CD14-positive monocyte (primary cell): ENCODE results near the gene ERICH3. TPM values are rescaled to one million over a fixed set of nuclear protein-coding genes. Genes with fewer than 3 reads are reported as not detected.

Experiments
- DNase-seq, 3 donors: peaks; one replicate each; pipeline ENCODE4 v3.0.0-alpha.2; 2011 to 2022
- H2AFZ ChIP-seq: 2 replicates; pipeline ENCODE4 v1.6.0; 2012; ENCODE audit warnings: mild to moderate bottlenecking, low read depth, low read length, inconsistent platforms; ENCODE audit not compliant: insufficient read depth, poor library complexity, severe bottlenecking
- H3K27ac ChIP-seq, 2 donors: 1 replicate in 1 of 2; 2 replicates in 1 of 2; pipeline ENCODE4 v1.5.1; 2012 to 2013; ENCODE audit warnings: low read length in 2 of 2, control low read depth in 1 of 2, inconsistent platforms in 1 of 2, low read depth in 1 of 2, mild to moderate bottlenecking in 1 of 2
- H3K27me3 ChIP-seq, 2 donors: one replicate each; pipeline versions ENCODE4 v1.6.0 to v1.6.1; 2011 to 2013; ENCODE audit warnings: low read length in 2 of 2; ENCODE audit not compliant: control insufficient read depth in 2 of 2, insufficient read depth in 2 of 2
- H3K36me3 ChIP-seq, 2 donors: replicated peaks in 1 of 2; 1 replicate in 1 of 2; 2 replicates in 1 of 2; pipeline versions ENCODE4 v1.5.1 to v1.6.1; 2012 to 2013; ENCODE audit warnings: low read length in 2 of 2, control low read depth in 1 of 2, inconsistent platforms in 1 of 2, mild to moderate bottlenecking in 1 of 2; ENCODE audit not compliant: insufficient read depth in 2 of 2, control insufficient read depth in 1 of 2
- H3K4me1 ChIP-seq, 2 donors: 1 replicate in 1 of 2; 2 replicates in 1 of 2; pipeline versions ENCODE4 v1.5.1 to v1.6.1; 2012 to 2013; ENCODE audit warnings: low read length in 2 of 2, control low read depth in 1 of 2, inconsistent platforms in 1 of 2, mild to moderate bottlenecking in 1 of 2, moderate library complexity in 1 of 2; ENCODE audit not compliant: insufficient read depth in 2 of 2, control insufficient read depth in 1 of 2
- H3K4me2 ChIP-seq: replicated peaks from 2 replicates; pipeline ENCODE3; 2012; ENCODE audit warnings: low read length, moderate library complexity, mild to moderate bottlenecking; ENCODE audit not compliant: poor library complexity, severe bottlenecking; ENCODE audit errors: extremely low read depth
- H3K4me3 ChIP-seq, 3 experiments: fragments of 200-600 bp in 1 of 3; sonication (generic) in 1 of 3; replicated peaks in 1 of 3; 1 replicate in 2 of 3; 2 replicates in 1 of 3; pipeline ENCODE4 v1.5.1; 2011 to 2013; ENCODE audit warnings: low read length in 3 of 3, mild to moderate bottlenecking in 3 of 3, control low read depth in 2 of 3, low read depth in 2 of 3, inconsistent platforms in 1 of 3, moderate library complexity in 1 of 3
- H3K79me2 ChIP-seq: 2 replicates; pipeline ENCODE4 v1.6.0; 2012; ENCODE audit warnings: mild to moderate bottlenecking, control low read depth, inconsistent platforms, low read length, moderate library complexity; ENCODE audit not compliant: insufficient read depth
- H3K9ac ChIP-seq: 2 replicates; pipeline ENCODE4 v1.6.0; 2017; ENCODE audit warnings: low read length, mild to moderate bottlenecking; ENCODE audit not compliant: insufficient read depth, poor library complexity, severe bottlenecking
- H3K9me3 ChIP-seq, 2 donors: replicated peaks in 1 of 2; 1 replicate in 1 of 2; 2 replicates in 1 of 2; pipeline versions ENCODE4 v1.5.1 to v1.6.1; 2012 to 2013; ENCODE audit warnings: low read length in 2 of 2, control low read depth in 1 of 2; ENCODE audit not compliant: control insufficient read depth in 1 of 2, insufficient read depth in 1 of 2
- H4K20me1 ChIP-seq: 2 replicates; pipeline ENCODE4 v1.6.0; 2012; ENCODE audit warnings: mild to moderate bottlenecking, low read length, control low read depth, moderate library complexity; ENCODE audit not compliant: insufficient read depth
- H3K27ac Mint-ChIP-seq, 7 donors: one replicate each; pipeline ENCODE4 v1.8.0; 2020; ENCODE audit warnings: mild to moderate bottlenecking in 7 of 7, mixed read lengths in 7 of 7, moderate library complexity in 6 of 7, inconsistent platforms in 2 of 7
- H3K27me3 Mint-ChIP-seq, 3 donors: one replicate each; pipeline ENCODE4 v1.8.0; 2021 to 2022; ENCODE audit warnings: low read depth in 3 of 3, mild to moderate bottlenecking in 3 of 3, mixed read lengths in 3 of 3, moderate library complexity in 3 of 3, inconsistent platforms in 1 of 3
- H3K36me3 Mint-ChIP-seq, 2 donors: one replicate each; pipeline ENCODE4 v1.8.0; 2020; ENCODE audit warnings: mixed read lengths in 2 of 2, inconsistent platforms in 1 of 2, mild to moderate bottlenecking in 1 of 2
- H3K4me1 Mint-ChIP-seq: one replicate; pipeline ENCODE4 v1.8.0; 2020; ENCODE audit warnings: mild to moderate bottlenecking, mixed read lengths
- H3K4me3 Mint-ChIP-seq, 2 donors: one replicate each; pipeline ENCODE4 v1.8.0; 2020; ENCODE audit warnings: mild to moderate bottlenecking in 2 of 2, mixed read lengths in 2 of 2, moderate library complexity in 1 of 2
- H3K9me3 Mint-ChIP-seq, 7 donors: one replicate each; pipeline ENCODE4 v1.8.0; 2020 to 2022; ENCODE audit warnings: mixed read lengths in 7 of 7, mild to moderate bottlenecking in 6 of 7, moderate library complexity in 6 of 7, inconsistent platforms in 2 of 7
- WGBS: methylation state at CpG from one replicate; pipeline ENCODE4 v1.1.5; 2013; ENCODE audit warnings: missing lambda C conversion rate; ENCODE audit not compliant: insufficient coverage; 5-methylcytosine and 5-hydroxymethylcytosine counted together
- intact Hi-C, 2 donors: fragments of 100-400 bp; cut with micrococcal nuclease; formaldehyde crosslinking; loops; one replicate each; pipeline versions ENCODE4 v1.15.0 to v1.15.1; 2023
- polyA plus RNA-seq, 3 donors: library from polyadenylated mRNA; depleted of rRNA in 1 of 3; unstranded in 2 of 3; stranded (reverse) in 1 of 3; fragments of 300-500 nt in 2 of 3; fragments of >200 nt in 1 of 3; fragmentation: Illumina TruSeq in 2 of 3; gene quantifications; 1 replicate in 2 of 3; 2 replicates in 1 of 3; pipeline ENCODE4 v1.2.3, GENCODE V29; 2012 to 2021
- TF ChIP-seq, protein P1 (sequence below): fragments of 200-600 bp; IDR thresholded peaks from one replicate; pipeline ENCODE4 v1.8.0; 2022; ENCODE audit warnings: antibody characterized with exemption, mild to moderate bottlenecking

Gene ERICH3
- polyA plus RNA-seq, 3 donors, result not detected

DNA sequence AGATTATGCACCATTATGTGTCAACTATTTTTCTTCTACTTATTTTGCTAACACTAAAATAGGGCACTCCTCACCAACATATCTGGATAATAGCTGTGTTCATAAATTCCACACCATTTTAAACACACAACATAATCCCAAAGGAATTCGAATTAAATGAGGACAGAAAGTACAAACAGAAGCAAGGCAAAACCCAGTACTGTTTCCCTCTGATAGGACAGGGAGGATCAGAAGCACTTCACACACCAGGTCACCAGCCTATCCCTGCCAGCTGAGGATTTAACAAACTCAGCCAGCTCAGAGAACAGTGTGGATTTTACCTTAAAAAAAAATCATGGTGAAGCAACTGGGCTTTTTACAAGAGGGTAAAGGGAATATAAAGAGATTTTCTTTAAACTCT lies 39.3 kb upstream of the ERICH3 start:
- Histone ChIP-seq H3K36me3 (no peaks in the 10 kb centered on the region), H3K79me2 (no peaks in the 10 kb centered on the region), H3K27ac (no peak overlapping the region), H3K27me3 (no peaks in the 10 kb centered on the region), H3K9ac (no peak overlapping the region), H3K4me2 (no peak overlapping the region), H3K4me1 (no peaks in the 10 kb centered on the region), H3K9me3 (no peaks in the 10 kb centered on the region), H4K20me1 (no peaks in the 10 kb centered on the region), H3K4me3 (no peak overlapping the region), H2AFZ (no peak overlapping the region)
- WGBS, result no CpG with 5 or more reads among the region's 1 CpG
- Mint-ChIP-seq H3K36me3 (peaks cover 12 to 13% of the 10 kb centered on the region in 2 donors), H3K4me1 (no peaks in the 10 kb centered on the region), H3K27me3 (peaks cover 0 to 1% (median 0%) of the 10 kb centered on the region in 3 donors), H3K27ac (no peak overlapping the region), H3K4me3 (no peak overlapping the region), H3K9me3 (peaks cover 0 to 2% (median 0%) of the 10 kb centered on the region in 7 donors)
- intact Hi-C loops, result no loop called here
- TF ChIP-seq, protein P1, sequence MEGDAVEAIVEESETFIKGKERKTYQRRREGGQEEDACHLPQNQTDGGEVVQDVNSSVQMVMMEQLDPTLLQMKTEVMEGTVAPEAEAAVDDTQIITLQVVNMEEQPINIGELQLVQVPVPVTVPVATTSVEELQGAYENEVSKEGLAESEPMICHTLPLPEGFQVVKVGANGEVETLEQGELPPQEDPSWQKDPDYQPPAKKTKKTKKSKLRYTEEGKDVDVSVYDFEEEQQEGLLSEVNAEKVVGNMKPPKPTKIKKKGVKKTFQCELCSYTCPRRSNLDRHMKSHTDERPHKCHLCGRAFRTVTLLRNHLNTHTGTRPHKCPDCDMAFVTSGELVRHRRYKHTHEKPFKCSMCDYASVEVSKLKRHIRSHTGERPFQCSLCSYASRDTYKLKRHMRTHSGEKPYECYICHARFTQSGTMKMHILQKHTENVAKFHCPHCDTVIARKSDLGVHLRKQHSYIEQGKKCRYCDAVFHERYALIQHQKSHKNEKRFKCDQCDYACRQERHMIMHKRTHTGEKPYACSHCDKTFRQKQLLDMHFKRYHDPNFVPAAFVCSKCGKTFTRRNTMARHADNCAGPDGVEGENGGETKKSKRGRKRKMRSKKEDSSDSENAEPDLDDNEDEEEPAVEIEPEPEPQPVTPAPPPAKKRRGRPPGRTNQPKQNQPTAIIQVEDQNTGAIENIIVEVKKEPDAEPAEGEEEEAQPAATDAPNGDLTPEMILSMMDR, result no peak
- DNase-seq, result no peak

DNA sequence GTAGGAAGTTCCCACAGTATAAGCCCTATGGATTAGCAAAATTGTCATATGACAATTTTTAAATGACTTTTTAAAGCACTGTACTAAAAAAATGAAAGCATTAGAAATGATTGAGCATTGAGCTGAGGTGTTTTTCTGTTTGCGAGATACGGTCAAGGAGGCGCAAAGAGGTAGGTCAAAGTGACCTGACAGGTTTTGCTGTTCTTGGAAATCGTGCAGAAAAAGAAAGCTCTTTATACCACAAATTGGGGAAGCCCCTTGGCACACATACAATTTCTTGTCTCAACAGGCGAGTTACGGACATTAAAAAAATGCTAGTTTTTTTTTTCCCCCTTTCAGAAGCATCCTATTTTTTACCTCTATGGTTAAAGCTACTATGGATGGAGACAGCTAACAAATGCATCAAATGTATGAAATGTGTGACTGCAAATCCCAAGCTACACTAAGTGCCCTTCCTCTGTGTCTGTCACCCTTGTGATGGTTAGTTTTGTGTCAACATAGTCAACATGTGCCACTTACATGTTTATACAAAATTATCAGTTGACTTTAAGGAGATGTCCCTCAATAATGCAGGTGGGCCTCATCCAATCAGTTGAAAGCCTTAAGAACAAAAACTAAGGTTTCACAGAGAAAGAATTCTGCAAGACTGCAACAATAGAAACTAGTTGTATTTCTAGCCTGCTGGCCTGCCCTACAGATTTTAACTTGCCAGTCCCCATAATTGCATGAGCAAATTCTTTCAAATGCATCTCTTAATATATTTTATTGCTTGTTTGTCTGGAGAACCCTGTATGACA lies 30.0 kb upstream of the ERICH3 start:
- Histone ChIP-seq H3K4me1 (no peaks in the 10 kb centered on the region), H3K9me3 (no peaks in the 10 kb centered on the region), H3K9ac (no peak overlapping the region), H3K27me3 (no peaks in the 10 kb centered on the region), H3K27ac (no peak overlapping the region), H3K36me3 (no peaks in the 10 kb centered on the region), H4K20me1 (no peaks in the 10 kb centered on the region), H3K4me2 (no peak overlapping the region), H2AFZ (no peak overlapping the region), H3K4me3 (no peak overlapping the region), H3K79me2 (no peaks in the 10 kb centered on the region)
- DNase-seq, result no peak
- TF ChIP-seq, protein P1, result no peak
- Mint-ChIP-seq H3K9me3 (no peaks in the 10 kb centered on the region), H3K4me3 (no peak overlapping the region), H3K36me3 (peaks cover 9 to 15% of the 10 kb centered on the region in 2 donors), H3K27ac (no peak overlapping the region), H3K4me1 (no peaks in the 10 kb centered on the region), H3K27me3 (peaks cover 0 to 1% (median 0%) of the 10 kb centered on the region in 3 donors)
- intact Hi-C loops, result no loop called here
- no CpG with 5 or more reads among the region's 6 CpGs for WGBS
